ENCODE measurements around the gene SLC7A7.
"Not testable (repeated sequence)": the region's sequence is repeated elsewhere in the genome, so short reads cannot be mapped to it uniquely, and the experiment has no call there.

SLC7A7 gene

GRCh38 chr14:22814941-22815713, at the start of gene SLC7A7:
TSS of gene SLC7A7 (minus strand) at chr14:22815435. CDS start at chr14:22813398, 2,037 bp downstream.
- no peak for DNase-seq

GRCh38 chr14:22864979-22865378, 49.7 kb upstream of the SLC7A7 start:
- no peak for DNase-seq

- no peak for DNase-seq
Observed at GRCh38 chr14:22861651-22862050, 46.4 kb upstream of the SLC7A7 start.

GRCh38 chr14:22860377-22860776, 45.1 kb upstream of the SLC7A7 start:
- DNase-seq, result not testable (repeated sequence)

GRCh38 chr14:22856428-22856827, 41.2 kb upstream of the SLC7A7 start:
- DNase-seq, result no peak

- no peak for DNase-seq
Observed at GRCh38 chr14:22854963-22855724, 39.9 kb upstream of the SLC7A7 start.

- DNase-seq, result not testable (repeated sequence)
Observed at GRCh38 chr14:22854296-22854695, 39.1 kb upstream of the SLC7A7 start.

- peak; percentile 80 for DNase-seq
Observed at GRCh38 chr14:22852940-22853767, 37.9 kb upstream of the SLC7A7 start.

GRCh38 chr14:22852599-22852939, 37.3 kb upstream of the SLC7A7 start:
- DNase-seq, result no peak

- not testable (repeated sequence) for DNase-seq
Observed at GRCh38 chr14:22852178-22852577, 36.9 kb upstream of the SLC7A7 start.

- DNase-seq, result no peak
Observed at GRCh38 chr14:22850944-22851764, 35.9 kb upstream of the SLC7A7 start.

- DNase-seq, result no peak
Observed at GRCh38 chr14:22849212-22849819, 34.1 kb upstream of the SLC7A7 start.

GRCh38 chr14:22848351-22849164, 33.3 kb upstream of the SLC7A7 start:
- peak; percentile 25 for DNase-seq

GRCh38 chr14:22847661-22848341, 32.6 kb upstream of the SLC7A7 start:
- DNase-seq, result no peak

GRCh38 chr14:22846811-22847307, 31.6 kb upstream of the SLC7A7 start:
- no peak for DNase-seq

GRCh38 chr14:22845821-22846625, 30.8 kb upstream of the SLC7A7 start:
- DNase-seq, result no peak

- no peak for DNase-seq
Observed at GRCh38 chr14:22845103-22845394, 29.8 kb upstream of the SLC7A7 start.

GRCh38 chr14:22844221-22845102, 29.2 kb upstream of the SLC7A7 start:
- no peak for DNase-seq
